GM12878 (cell line): ENCODE data around the gene DYNLT2. TPM values are rescaled to one million over a fixed set of nuclear protein-coding genes. Genes with fewer than 3 reads are reported as not detected.
A peak's percentile ranks its signal among the peaks of the same experiment; 100 is the strongest.

Source experiments
- ATAC-seq: fragments of 200-7000 bp; cut with Tn5 transposase; 3 replicates; pipeline ENCODE4 v1.9.1; 2020; ENCODE audit warnings: mild to moderate bottlenecking, moderate library complexity
- BruUV-seq: library from RNA; stranded (reverse); fragments of 400-500 nt; replicated peaks from 2 replicates; lab custom pipeline; 2021; lab: Mats Ljungman, UMichigan
- CTCF ChIA-PET: fragments of 300-600 bp; sonication (Branson Sonifier 250); formaldehyde crosslinking; extraction: SDS; loops from one replicate; lab custom pipeline; 2021; ENCODE audit warnings: inconsistent platforms; lab: Yijun Ruan, JAX
- POLR2A ChIA-PET: fragments of 350-600 bp; formaldehyde crosslinking; extraction: SDS; loops from one replicate; lab custom pipeline; 2021; ENCODE audit warnings: inconsistent platforms; lab: Charles Lee
- RAD21 ChIA-PET: fragments of 300-600 bp; sonication (Branson Sonifier 250); formaldehyde crosslinking; loops from one replicate; lab custom pipeline; 2023; ENCODE audit warnings: antibody characterized with exemption; ENCODE audit not compliant: unreplicated experiment; lab: Charles Lee
- SMC1A ChIA-PET: fragments of 300-600 bp; sonication (Branson Sonifier 250); formaldehyde crosslinking; loops from one replicate; lab custom pipeline; 2023; ENCODE audit not compliant: unreplicated experiment, uncharacterized antibody; lab: Charles Lee
- DNase-seq: peaks from one replicate; pipeline ENCODE4 v3.0.0-alpha.2; 2011; ENCODE audit warnings: low read depth, low spot score
- FAIRE-seq: peaks from 3 replicates; lab custom pipeline; 2011; peaks lifted over from hg19 to GRCh38; lab: Jason Lieb, UNC
- H2AFZ ChIP-seq: 2 replicates; pipeline ENCODE4 v1.6.0; 2011; ENCODE audit warnings: low read depth, low read length, control low read depth; ENCODE audit not compliant: control insufficient read depth
- H3K27ac ChIP-seq: 2 replicates; pipeline ENCODE4 v1.5.1; 2011; ENCODE audit warnings: control low read depth; ENCODE audit not compliant: control insufficient read depth, insufficient read depth
- H3K27me3 ChIP-seq, 2 experiments: replicated peaks in 1 of 2; 2 replicates each; pipeline versions ENCODE4 v1.6.0 to v1.6.1; 2011; ENCODE audit warnings: low read length in 1 of 2; ENCODE audit not compliant: control insufficient read depth in 2 of 2, insufficient read depth in 2 of 2
- H3K36me3 ChIP-seq, 2 experiments: 2 replicates each; pipeline ENCODE4 v1.5.1; 2011; ENCODE audit warnings: low read length in 1 of 2; ENCODE audit not compliant: control insufficient read depth in 2 of 2, insufficient read depth in 2 of 2
- H3K4me1 ChIP-seq: 2 replicates; pipeline ENCODE4 v1.6.1; 2011; ENCODE audit warnings: mild to moderate bottlenecking, low read length, moderate library complexity, mixed read lengths; ENCODE audit not compliant: control insufficient read depth, insufficient read depth
- H3K4me2 ChIP-seq: 2 replicates; pipeline ENCODE4 v1.6.0; 2011; ENCODE audit warnings: control low read depth; ENCODE audit not compliant: control insufficient read depth, insufficient read depth
- H3K4me3 ChIP-seq: fragments of 200-600 bp; sonication (generic); 2 replicates; pipeline ENCODE4 v1.5.1; 2016
- H3K79me2 ChIP-seq: 2 replicates; pipeline ENCODE4 v1.6.0; 2011; ENCODE audit warnings: low read length; ENCODE audit not compliant: control insufficient read depth, insufficient read depth
- H3K9ac ChIP-seq: 2 replicates; pipeline ENCODE4 v1.8.0; 2011; ENCODE audit warnings: low read length, control low read depth, mixed read lengths; ENCODE audit not compliant: control insufficient read depth, insufficient read depth
- H3K9me3 ChIP-seq: replicated peaks from 3 replicates; pipeline ENCODE4 v1.5.1; 2011; ENCODE audit warnings: mild to moderate bottlenecking, low read length; ENCODE audit not compliant: control insufficient read depth, insufficient read depth
- H4K20me1 ChIP-seq: 2 replicates; pipeline ENCODE4 v1.6.0; 2011; ENCODE audit not compliant: control insufficient read depth, insufficient read depth
- ATF7 ChIP-seq: fragments of 450-650 bp; IDR thresholded peaks from 2 replicates; pipeline ENCODE4 v1.6.1; 2016; ENCODE audit warnings: low read depth, mild to moderate bottlenecking
- CTCF ChIP-seq, 3 experiments: IDR thresholded peaks in 2 of 3; conservative IDR thresholded peaks in 1 of 3; 2 replicates each; pipeline ENCODE4 v1.5.1; 2011; ENCODE audit warnings: low read depth in 3 of 3, low read length in 3 of 3, mild to moderate bottlenecking in 3 of 3, control low read depth in 2 of 3, moderate library complexity in 2 of 3, inconsistent platforms in 1 of 3, mixed read lengths in 1 of 3; ENCODE audit not compliant: control insufficient read depth in 2 of 3, insufficient read depth in 1 of 3; ENCODE audit errors: extremely low read depth in 1 of 3
- E4F1 ChIP-seq: fragments of 450-650 bp; IDR thresholded peaks from 2 replicates; pipeline ENCODE4 v1.6.1; 2018; ENCODE audit warnings: borderline replicate concordance, mild to moderate bottlenecking; ENCODE audit not compliant: partially characterized antibody
- FOXM1 ChIP-seq: IDR thresholded peaks from 2 replicates; pipeline ENCODE4 v1.6.1; 2012; ENCODE audit warnings: low read depth, mild to moderate bottlenecking, inconsistent platforms, low read length, moderate library complexity
- IKZF1 ChIP-seq: fragments of 450-650 bp; conservative IDR thresholded peaks from 2 replicates; pipeline ENCODE4 v1.6.1; 2017; ENCODE audit warnings: antibody characterized with exemption, mild to moderate bottlenecking
- MEF2B ChIP-seq: fragments of 450-650 bp; IDR thresholded peaks from 2 replicates; pipeline ENCODE4 v1.6.1; 2018; ENCODE audit warnings: mild to moderate bottlenecking, moderate library complexity; ENCODE audit not compliant: partially characterized antibody, poor library complexity, severe bottlenecking
- POLR2AphosphoS2 ChIP-seq: IDR thresholded peaks from 2 replicates; pipeline ENCODE4 v1.6.1; 2011; ENCODE audit warnings: low read depth, mild to moderate bottlenecking, low read length, improper control_type of control experiment, moderate library complexity
- SPI1 ChIP-seq: IDR thresholded peaks from 2 replicates; pipeline ENCODE4 v1.6.1; 2011; ENCODE audit warnings: low read depth, mild to moderate bottlenecking, low read length, moderate library complexity, borderline replicate concordance; ENCODE audit not compliant: insufficient read depth
- WGBS: methylation state at CpG from one replicate; pipeline ENCODE4 v1.1.6; 2016; ENCODE audit warnings: low lambda C conversion rate; ENCODE audit not compliant: insufficient replicate concordance, insufficient coverage; ENCODE audit errors: missing lambda C conversion rate; 5-methylcytosine and 5-hydroxymethylcytosine counted together
- in situ Hi-C: fragments of 300-500 bp; cut with MboI; formaldehyde crosslinking; loops from 9 replicates; pipeline ENCODE4 v1.14.3; 2018; ENCODE audit warnings: mixed read lengths
- intact Hi-C: fragments of 100-400 bp; cut with micrococcal nuclease; formaldehyde crosslinking; loops from one replicate; pipeline ENCODE4 v1.14.2; 2022; ENCODE audit not compliant: unreplicated experiment
- polyA plus RNA-seq, 11 experiments: library from polyadenylated mRNA; depleted of rRNA in 4 of 11; unstranded in 6 of 11; stranded (reverse) in 5 of 11; fragments of >200 nt; fragmentation: Nextera tagmentation in 4 of 11; fragmentation: Illumina TruSeq in 1 of 11; extraction: Ambion mirVana in 4 of 11; extraction: Trizol in 1 of 11; gene quantifications; 1 replicate in 1 of 11; 2 replicates in 10 of 11; pipeline versions ENCODE4 v1.2.1 to v1.2.3, GENCODE V29; 2011 to 2016; ENCODE audit warnings: inconsistent platforms in 2 of 11, missing spikeins in 2 of 11, low read depth in 1 of 11
- total RNA-seq, 4 experiments: library from RNA; depleted of rRNA in 3 of 4; stranded (reverse); fragments of >200 nt in 3 of 4; fragmentation: Illumina TruSeq in 1 of 4; extraction: Trizol in 1 of 4; gene quantifications; 2 replicates each; pipeline versions ENCODE4 v1.2.1 to v1.2.3, GENCODE V29; 2013 to 2021
- TF ChIP-seq, protein P1 (sequence below): fragments of 450-650 bp; IDR thresholded peaks from 2 replicates; pipeline ENCODE4 v1.6.1; 2017; ENCODE audit warnings: low read depth, mild to moderate bottlenecking, moderate library complexity
- TF ChIP-seq, protein P2 (sequence below): fragments of 450-650 bp; IDR thresholded peaks from 2 replicates; pipeline ENCODE4 v1.6.1; 2017; ENCODE audit warnings: mild to moderate bottlenecking

The DYNLT2 gene
- total and polyA plus RNA-seq, 10 of the 15 experiments (the other 5 are each of a cell fraction or from before 2014, with no cell fraction given), result 2.2 to 5.9 (median 5.4) TPM

DNA sequence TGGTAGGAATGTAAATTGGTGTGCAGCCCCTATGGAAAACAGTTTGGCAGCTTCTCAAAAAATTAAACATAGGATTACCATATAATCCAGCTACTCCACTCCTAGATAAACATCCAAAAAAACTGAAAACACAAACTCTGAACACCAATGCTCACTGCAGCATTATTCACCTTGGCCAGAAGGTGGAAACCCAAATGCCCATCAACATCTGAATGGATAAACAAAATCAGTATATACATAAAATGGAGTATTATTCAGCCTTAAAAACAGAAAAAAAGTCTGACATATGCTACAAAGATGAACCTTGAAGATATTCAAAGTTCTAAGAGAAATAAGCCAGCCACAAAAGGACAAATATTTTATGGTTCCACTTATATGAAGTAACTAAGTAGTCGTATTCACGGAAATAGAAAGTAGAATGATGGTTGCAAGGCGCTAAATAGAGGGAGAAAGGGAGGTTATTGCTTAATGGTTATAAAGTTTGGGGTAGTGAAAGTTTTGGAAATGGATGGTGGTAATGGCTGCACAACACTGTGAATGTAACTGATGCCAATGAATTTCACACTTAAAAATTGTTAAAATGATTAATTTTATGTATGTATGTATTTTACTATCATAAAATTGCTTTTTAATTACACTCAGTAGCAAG, 31.0 kb downstream of the DYNLT2 start:
- Histone ChIP-seq H3K79me2 (peaks cover 40% of the 10 kb centered on the region), H3K9ac (no peak overlapping the region), H2AFZ (no peak overlapping the region), H3K27ac (no peak overlapping the region), H4K20me1 (no peaks in the 10 kb centered on the region), H3K4me3 (no peak overlapping the region), H3K4me1 (peaks cover 5% of the 10 kb centered on the region), H3K4me2 (0 out of 2 replicates have a peak overlapping the region, but pooled peaks have one; percentile 9), H3K27me3 (no peaks in the 10 kb centered on the region), H3K9me3 (no peaks in the 10 kb centered on the region), H3K36me3 (no peaks in the 10 kb centered on the region; a peak in 2 of 4 replicates)
- no peak for ATAC-seq
- 95% methylated on average over 3 of the region's 3 CpGs for WGBS
- intact Hi-C loops, result loop anchor here (10.0 kb wide), 1 partner anchor 584 kb away; the partner anchor contains the start of gene FAM120B
- no peak for TF ChIP-seq SPI1
- peak in 2 of 3 experiments; percentile 12 to 23; a peak in 1 of 6 replicates for TF ChIP-seq CTCF (IDR thresholded peaks at IDR 0.05 in 2 of 3, conservative IDR thresholded peaks at IDR 0.05 in 1 of 3; ENCODE audit: control insufficient read depth in 2 of 3, extremely low read depth in 1 of 3, insufficient read depth in 1 of 3, low read depth in 3 of 3, low read length in 3 of 3)
- TF ChIP-seq E4F1, result no peak
- TF ChIP-seq, protein P1, sequence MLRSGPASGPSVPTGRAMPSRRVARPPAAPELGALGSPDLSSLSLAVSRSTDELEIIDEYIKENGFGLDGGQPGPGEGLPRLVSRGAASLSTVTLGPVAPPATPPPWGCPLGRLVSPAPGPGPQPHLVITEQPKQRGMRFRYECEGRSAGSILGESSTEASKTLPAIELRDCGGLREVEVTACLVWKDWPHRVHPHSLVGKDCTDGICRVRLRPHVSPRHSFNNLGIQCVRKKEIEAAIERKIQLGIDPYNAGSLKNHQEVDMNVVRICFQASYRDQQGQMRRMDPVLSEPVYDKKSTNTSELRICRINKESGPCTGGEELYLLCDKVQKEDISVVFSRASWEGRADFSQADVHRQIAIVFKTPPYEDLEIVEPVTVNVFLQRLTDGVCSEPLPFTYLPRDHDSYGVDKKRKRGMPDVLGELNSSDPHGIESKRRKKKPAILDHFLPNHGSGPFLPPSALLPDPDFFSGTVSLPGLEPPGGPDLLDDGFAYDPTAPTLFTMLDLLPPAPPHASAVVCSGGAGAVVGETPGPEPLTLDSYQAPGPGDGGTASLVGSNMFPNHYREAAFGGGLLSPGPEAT, result no peak
- no peak for TF ChIP-seq POLR2AphosphoS2
- TF ChIP-seq MEF2B, result no peak
- TF ChIP-seq, protein P2, sequence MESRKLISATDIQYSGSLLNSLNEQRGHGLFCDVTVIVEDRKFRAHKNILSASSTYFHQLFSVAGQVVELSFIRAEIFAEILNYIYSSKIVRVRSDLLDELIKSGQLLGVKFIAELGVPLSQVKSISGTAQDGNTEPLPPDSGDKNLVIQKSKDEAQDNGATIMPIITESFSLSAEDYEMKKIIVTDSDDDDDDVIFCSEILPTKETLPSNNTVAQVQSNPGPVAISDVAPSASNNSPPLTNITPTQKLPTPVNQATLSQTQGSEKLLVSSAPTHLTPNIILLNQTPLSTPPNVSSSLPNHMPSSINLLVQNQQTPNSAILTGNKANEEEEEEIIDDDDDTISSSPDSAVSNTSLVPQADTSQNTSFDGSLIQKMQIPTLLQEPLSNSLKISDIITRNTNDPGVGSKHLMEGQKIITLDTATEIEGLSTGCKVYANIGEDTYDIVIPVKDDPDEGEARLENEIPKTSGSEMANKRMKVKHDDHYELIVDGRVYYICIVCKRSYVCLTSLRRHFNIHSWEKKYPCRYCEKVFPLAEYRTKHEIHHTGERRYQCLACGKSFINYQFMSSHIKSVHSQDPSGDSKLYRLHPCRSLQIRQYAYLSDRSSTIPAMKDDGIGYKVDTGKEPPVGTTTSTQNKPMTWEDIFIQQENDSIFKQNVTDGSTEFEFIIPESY, result peak; percentile 77; the same call in 1 of the 2 replicates
- TF ChIP-seq IKZF1, result no peak
- no peak for TF ChIP-seq FOXM1
- no peak for TF ChIP-seq ATF7
- ChIA-PET SMC1A (interaction anchor here (2.3 to 6.3 kb wide), 3 partner anchors 12 to 16 kb away, joined by 8 to 39 read pairs (median 14); partner anchors contain the start of genes C6orf120 and WDR27), CTCF (interaction anchor here (0.6 to 2.3 kb wide), 7 partner anchors 11 to 284 kb away, joined by 3 to 13 read pairs (median 3); partner anchors contain the start of genes C6orf120 and WDR27), POLR2A (interaction anchor here (2.0 kb wide), 1 partner anchor 18 kb away, joined by 10 read pairs; the partner anchor contains the start of genes C6orf120 and WDR27), RAD21 (interaction anchor here (1.8 kb wide), 1 partner anchor 19 kb away, joined by 6 read pairs; the partner anchor contains the start of genes C6orf120 and WDR27)
- no TSS peak for BruUV-seq
- in situ Hi-C loops, result no loop called here
- no peak for DNase-seq
- FAIRE-seq, result no peak
